Stimulated activated CD8-positive, alpha-beta memory T cell treated with anti-CD3 and anti-CD28 coated beads, Interleukin-4, amount 100 ng/mL, for 4 hours (primary cell): ENCODE data around the gene ADSS2.
"Not testable (repeated sequence)": the region's sequence is repeated elsewhere in the genome, so short reads cannot be mapped to it uniquely, and the experiment has no call there.

ENCODE experiments used
- DNase-seq, 2 donors: peaks; one replicate each; pipeline ENCODE4 v3.0.0-alpha.2; 2020; ENCODE audit warnings: low read depth in 2 of 2, low spot score in 1 of 2

Gene ADSS2

DNA sequence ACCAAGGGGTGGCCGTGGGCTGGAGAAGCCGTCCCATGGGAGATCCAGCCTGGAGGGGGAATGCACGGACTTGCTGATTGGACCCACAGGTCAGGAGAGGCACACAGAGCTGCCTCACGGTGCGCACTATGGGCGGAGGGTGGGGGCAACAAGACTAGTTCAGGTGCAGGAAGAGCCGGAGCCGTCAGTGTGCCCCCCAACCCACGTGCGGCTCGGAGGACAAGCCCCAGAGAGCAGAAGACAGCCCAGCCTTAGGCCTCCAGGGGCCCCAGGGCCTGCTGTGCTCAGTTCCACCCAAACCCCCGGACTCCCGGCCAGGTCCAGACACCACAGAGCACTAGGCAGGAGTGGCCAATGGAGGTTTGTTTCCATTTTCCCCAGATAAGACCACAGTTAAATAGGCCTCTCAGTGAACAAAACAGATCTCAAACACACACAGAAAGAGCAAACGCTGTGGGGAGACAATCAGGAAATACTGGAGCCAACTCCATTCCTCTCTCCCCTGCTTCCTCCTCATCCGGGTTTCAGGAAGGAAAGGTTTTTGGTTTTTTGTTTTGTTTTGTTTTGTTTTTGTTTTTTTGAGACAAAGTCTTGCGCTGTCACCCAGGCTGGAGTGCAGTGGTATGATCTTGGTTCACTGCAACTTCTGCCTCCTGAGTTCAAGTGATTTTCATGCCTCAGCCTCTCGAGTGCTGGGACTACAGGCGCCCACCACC is 84.2 kb downstream of the ADSS2 start:
- no peak for DNase-seq

GRCh38 chr1:244365809-244366208 is 85.9 kb downstream of the ADSS2 start:
- no peak for DNase-seq

GRCh38 chr1:244365262-244365661 is 86.4 kb downstream of the ADSS2 start:
- not testable (repeated sequence) for DNase-seq

GRCh38 chr1:244362476-244362875 is 89.2 kb downstream of the ADSS2 start:
- no peak for DNase-seq

DNA sequence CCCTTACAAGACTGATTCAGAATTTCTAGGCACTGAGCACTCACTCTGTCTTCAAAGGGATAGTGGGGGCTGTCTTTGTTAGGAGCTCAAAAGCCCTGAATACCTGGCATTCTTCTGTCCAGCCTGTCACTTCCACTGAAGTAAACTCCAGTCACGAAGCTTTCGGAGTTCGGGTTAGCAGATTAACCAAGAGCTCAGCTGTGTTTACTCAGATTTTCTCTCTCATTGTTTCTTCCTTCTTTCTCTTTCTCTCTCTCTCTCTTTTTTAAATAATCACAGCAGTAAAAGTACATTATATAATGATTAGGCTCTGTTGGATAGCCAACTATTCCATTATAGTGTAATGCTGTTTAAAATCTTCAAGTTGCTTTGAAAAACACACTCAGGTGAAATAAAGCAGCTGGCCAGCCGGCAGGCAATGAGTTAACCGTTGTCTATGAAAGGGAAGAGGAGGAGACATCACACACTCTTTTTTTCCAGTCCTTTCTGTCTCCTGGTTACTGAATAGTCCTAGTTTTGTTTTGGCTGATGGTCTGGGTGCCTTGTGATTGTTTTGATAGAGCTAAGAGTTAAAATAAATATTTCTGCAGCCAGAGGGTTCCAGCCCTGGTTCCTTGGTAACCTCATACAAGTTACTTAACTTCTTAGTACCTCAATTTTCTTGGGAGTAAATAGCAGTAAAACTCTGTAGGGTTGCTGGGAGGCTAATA is 89.8 kb downstream of the ADSS2 start:
- no peak for DNase-seq
